ENCODE results near the gene TNFRSF9. TPM values are rescaled to one million over a fixed set of nuclear protein-coding genes. Genes with fewer than 3 reads are reported as not detected.
"Not testable (repeated sequence)": the region's sequence is repeated elsewhere in the genome, so short reads cannot be mapped to it uniquely, and the experiment has no call there.

Gene TNFRSF9
- total and polyA plus RNA-seq, 10 donors, result 2.2 to 11.7 (median 3.5) TPM

DNA sequence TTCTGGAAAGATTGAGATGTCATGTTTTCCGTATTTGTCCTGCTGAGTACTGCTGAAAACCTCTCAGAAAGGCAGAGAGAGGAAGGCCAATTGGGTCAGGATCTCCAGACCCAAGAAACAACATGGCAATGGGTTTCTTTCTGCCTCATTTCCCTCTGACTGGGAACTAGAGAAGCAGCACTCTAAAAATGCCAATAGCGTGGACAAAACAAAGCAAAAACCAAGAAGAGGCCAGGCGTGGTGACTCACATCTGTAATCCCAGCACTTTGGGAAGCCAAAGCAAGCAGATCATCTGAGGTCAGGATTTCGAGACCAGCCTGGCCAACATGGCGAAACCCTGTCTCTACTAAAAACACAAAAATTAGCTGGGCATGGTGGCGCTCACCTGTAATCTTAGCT is 18.3 kb downstream of the TNFRSF9 start:
- Histone ChIP-seq H3K4me1 (no peaks in the 10 kb centered on the region), H3K36me3 (no peaks in the 10 kb centered on the region), H3K4me3 (no peak overlapping the region), H3K27ac (no peak overlapping the region), H3K9me3 (no peaks in the 10 kb centered on the region), H3K27me3 (replicated peaks in 1 of 7) (peaks cover 0 to 18% (median 0%) of the 10 kb centered on the region in 7 donors)
- TF ChIP-seq POLR2A (IDR thresholded peaks at IDR 0.05) (no peak), POLR2AphosphoS5 (IDR thresholded peaks at IDR 0.05) (no peak)
- no peak for DNase-seq
- intact Hi-C loops (cut with DNase I; ENCODE audit: low total_unique reads), result no loop called here
- WGBS, 5 donors, result 86 to 94% (median 90%) methylated on average over 6 of the region's 6 CpGs

- intact Hi-C loops (cut with DNase I; ENCODE audit: low total_unique reads), result no loop called here
- DNase-seq, result no peak
- H3K9me3 ChIP-seq, result no peaks in the 10 kb centered on the region
- TF ChIP-seq, protein P1, sequence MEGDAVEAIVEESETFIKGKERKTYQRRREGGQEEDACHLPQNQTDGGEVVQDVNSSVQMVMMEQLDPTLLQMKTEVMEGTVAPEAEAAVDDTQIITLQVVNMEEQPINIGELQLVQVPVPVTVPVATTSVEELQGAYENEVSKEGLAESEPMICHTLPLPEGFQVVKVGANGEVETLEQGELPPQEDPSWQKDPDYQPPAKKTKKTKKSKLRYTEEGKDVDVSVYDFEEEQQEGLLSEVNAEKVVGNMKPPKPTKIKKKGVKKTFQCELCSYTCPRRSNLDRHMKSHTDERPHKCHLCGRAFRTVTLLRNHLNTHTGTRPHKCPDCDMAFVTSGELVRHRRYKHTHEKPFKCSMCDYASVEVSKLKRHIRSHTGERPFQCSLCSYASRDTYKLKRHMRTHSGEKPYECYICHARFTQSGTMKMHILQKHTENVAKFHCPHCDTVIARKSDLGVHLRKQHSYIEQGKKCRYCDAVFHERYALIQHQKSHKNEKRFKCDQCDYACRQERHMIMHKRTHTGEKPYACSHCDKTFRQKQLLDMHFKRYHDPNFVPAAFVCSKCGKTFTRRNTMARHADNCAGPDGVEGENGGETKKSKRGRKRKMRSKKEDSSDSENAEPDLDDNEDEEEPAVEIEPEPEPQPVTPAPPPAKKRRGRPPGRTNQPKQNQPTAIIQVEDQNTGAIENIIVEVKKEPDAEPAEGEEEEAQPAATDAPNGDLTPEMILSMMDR (IDR thresholded peaks at IDR 0.05 in 8 of 11, conservative IDR thresholded peaks at IDR 0.05 in 3 of 11), result no peak
- TF ChIP-seq POLR2A (IDR thresholded peaks at IDR 0.05) (no peak), POLR2AphosphoS5 (IDR thresholded peaks at IDR 0.05) (no peak)
- WGBS, 5 donors, result 91 to 96% (median 94%) methylated on average over 7 of the region's 7 CpGs
- peaks cover 0 to 18% (median 0%) of the 10 kb centered on the region in 7 donors for H3K27me3 ChIP-seq (replicated peaks in 1 of 7)
- peaks cover 0 to under 1% (median 0%) of the 10 kb centered on the region in 6 donors for H3K4me1 ChIP-seq
- no peak overlapping the region for H3K4me3 ChIP-seq
- H3K27ac ChIP-seq, result no peak overlapping the region
- H3K36me3 ChIP-seq, result no peaks in the 10 kb centered on the region
Observed at GRCh38 chr1:7921796-7922195, 18.8 kb downstream of the TNFRSF9 start.

DNA sequence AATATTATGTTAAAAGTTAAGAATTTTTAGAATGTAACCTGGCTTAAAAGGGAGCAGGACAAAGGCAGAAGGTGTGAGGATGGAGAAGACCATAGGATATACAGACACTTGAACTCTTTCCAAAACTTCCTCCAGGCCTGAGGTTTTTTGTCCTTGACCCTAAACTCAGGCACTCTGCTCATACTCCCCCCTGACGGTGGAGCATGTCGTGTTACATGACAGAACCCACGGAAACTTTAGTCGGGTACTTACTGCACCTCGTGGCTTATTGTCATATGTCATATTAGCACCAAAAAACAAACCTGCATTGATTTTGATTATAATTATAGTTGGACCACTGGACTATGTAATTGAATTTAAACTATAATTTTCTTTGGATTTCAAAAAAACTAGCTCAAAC is 20.8 kb downstream of the TNFRSF9 start:
- H3K36me3 ChIP-seq, result no peaks in the 10 kb centered on the region
- 64 to 74% (median 68%) methylated on average over 5 of the region's 5 CpGs for WGBS, 5 donors
- H3K9me3 ChIP-seq, result no peaks in the 10 kb centered on the region
- intact Hi-C loops (cut with DNase I; ENCODE audit: low total_unique reads), result no loop called here
- H3K4me1 ChIP-seq, result peaks cover 0 to 12% (median 0%) of the 10 kb centered on the region in 6 donors
- DNase-seq, result no peak
- no peak overlapping the region for H3K27ac ChIP-seq
- H3K4me3 ChIP-seq, result no peak overlapping the region
- peaks cover 0 to 12% (median 0%) of the 10 kb centered on the region in 7 donors for H3K27me3 ChIP-seq (replicated peaks in 1 of 7)
- TF ChIP-seq, protein P1 (IDR thresholded peaks at IDR 0.05 in 8 of 11, conservative IDR thresholded peaks at IDR 0.05 in 3 of 11), result no peak
- TF ChIP-seq POLR2AphosphoS5 (IDR thresholded peaks at IDR 0.05) (no peak), POLR2A (IDR thresholded peaks at IDR 0.05) (no peak)

- Histone ChIP-seq H3K4me1 (peaks cover 0 to 12% (median 0%) of the 10 kb centered on the region in 6 donors), H3K27me3 (replicated peaks in 1 of 7) (peaks cover 0 to 12% (median 0%) of the 10 kb centered on the region in 7 donors)
- intact Hi-C loops (cut with DNase I; ENCODE audit: low total_unique reads); H3K4me3 ChIP-seq; DNase-seq; H3K9me3 ChIP-seq; H3K27ac ChIP-seq; H3K36me3 ChIP-seq: not testable (repeated sequence)
- 83 to 90% (median 89%) methylated on average over 5 of the region's 5 CpGs for WGBS, 5 donors
Observed at GRCh38 chr1:7917971-7918370, 22.7 kb downstream of the TNFRSF9 start.

- peaks cover 0 to 12% (median 0%) of the 10 kb centered on the region in 7 donors for H3K27me3 ChIP-seq (replicated peaks in 1 of 7)
- peaks cover 0 to 12% (median 0%) of the 10 kb centered on the region in 6 donors for H3K4me1 ChIP-seq
- DNase-seq, result no peak
- no peak overlapping the region for H3K27ac ChIP-seq
- 86 to 94% (median 90%) methylated on average over 2 of the region's 2 CpGs for WGBS, 5 donors
- no peaks in the 10 kb centered on the region for H3K9me3 ChIP-seq
- intact Hi-C loops (cut with DNase I; ENCODE audit: low total_unique reads), result no loop called here
- TF ChIP-seq POLR2AphosphoS5 (IDR thresholded peaks at IDR 0.05) (no peak), POLR2A (IDR thresholded peaks at IDR 0.05) (no peak)
- TF ChIP-seq, protein P1 (IDR thresholded peaks at IDR 0.05 in 8 of 11, conservative IDR thresholded peaks at IDR 0.05 in 3 of 11), result no peak
- H3K4me3 ChIP-seq, result no peak overlapping the region
- no peaks in the 10 kb centered on the region for H3K36me3 ChIP-seq
Observed at GRCh38 chr1:7916501-7916830, 24.2 kb downstream of the TNFRSF9 start.
